Measurements from ENCODE around the gene SLC24A2. TPM values are rescaled to one million over a fixed set of nuclear protein-coding genes. Genes with fewer than 3 reads are reported as not detected.

The SLC24A2 gene
- total and polyA plus RNA-seq, 2 donors (not counting 1 experiment from before 2014, with no cell fraction given), result not detected

DNA sequence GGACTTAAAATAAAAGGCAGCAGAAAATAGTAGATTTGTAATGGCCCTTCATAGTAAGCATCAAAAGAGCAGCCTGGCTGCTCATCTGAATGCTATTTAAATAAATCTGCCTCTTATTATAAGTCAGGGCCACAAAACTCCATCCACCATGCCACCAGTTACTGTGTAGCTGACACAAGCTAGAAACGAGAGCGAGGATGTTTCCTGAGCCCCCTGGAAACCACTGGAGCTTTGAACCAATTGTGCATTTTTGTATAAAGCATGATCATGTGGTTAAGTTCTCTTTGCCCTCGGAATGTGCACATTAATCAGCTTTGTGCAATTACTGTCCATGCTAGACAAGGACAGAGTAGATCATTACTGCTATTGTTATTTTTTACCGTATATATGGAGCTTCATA is 17.4 kb downstream of the SLC24A2 start:
- Histone ChIP-seq H2AFZ (ENCODE audit: insufficient read depth, low read depth, low read length, poor library complexity, severe bottlenecking) (no peak overlapping the region), H3K9me3 (ENCODE audit: control extremely low read depth in 1 of 3, control insufficient read depth in 2 of 3, insufficient read depth in 1 of 3, low read length in 2 of 3) (peaks cover 0 to 9% (median 0%) of the 10 kb centered on the region in 3 donors), H3K4me1 (ENCODE audit: control insufficient read depth in 2 of 2, insufficient read depth in 2 of 2, low read length in 2 of 2) (no peaks in the 10 kb centered on the region), H3K4me3 (ENCODE audit: control extremely low read depth in 1 of 5, extremely low read depth in 1 of 5, insufficient read depth in 1 of 5, low read depth in 2 of 5, low read length in 4 of 5) (no peak overlapping the region), H3K27ac (ENCODE audit: low read length in 2 of 2) (no peak overlapping the region), H3K4me2 (replicated peaks; ENCODE audit: low read depth, low read length, poor library complexity, severe bottlenecking) (no peak overlapping the region), H3K9ac (ENCODE audit: low read length) (no peak overlapping the region), H4K20me1 (ENCODE audit: control insufficient read depth, insufficient read depth, low read length, poor library complexity, severe bottlenecking) (no peaks in the 10 kb centered on the region), H3K27me3 (replicated peaks in 1 of 4; ENCODE audit: control extremely low read depth in 1 of 4, control insufficient read depth in 3 of 4, insufficient read depth in 4 of 4, low read length in 3 of 4) (no peaks in the 10 kb centered on the region), H3K79me2 (ENCODE audit: control insufficient read depth, insufficient read depth, low read length) (no peaks in the 10 kb centered on the region), H3K36me3 (replicated peaks in 1 of 2; ENCODE audit: control extremely low read depth in 1 of 2, control insufficient read depth in 1 of 2, extremely low read depth in 1 of 2, insufficient read depth in 2 of 2, low read length in 1 of 2) (no peaks in the 10 kb centered on the region)
- ATAC-seq (ENCODE audit: low read depth) (no peak), DNase-seq (no peak)
- H3K9me3 Mint-ChIP-seq (ENCODE audit: insufficient read depth), result no peaks in the 10 kb centered on the region
- no peaks in the 10 kb centered on the region for H3K4me1 Mint-ChIP-seq
- CTCF ChIA-PET, result no interaction called here
- H3K27me3 Mint-ChIP-seq, result no peaks in the 10 kb centered on the region
- POLR2A ChIA-PET, result no interaction called here
- no peak overlapping the region for H3K4me3 Mint-ChIP-seq
- TF ChIP-seq EZH2 (IDR thresholded peaks at IDR 0.05; ENCODE audit: borderline replicate concordance, insufficient read depth, low read depth, low read length, poor library complexity, severe bottlenecking) (no peak), CTCF (IDR thresholded peaks at IDR 0.05) (no peak)
- H3K27ac Mint-ChIP-seq, result no peak overlapping the region
- 100% methylated on average over 1 of the region's 4 CpGs for WGBS (ENCODE audit: insufficient coverage)
- intact Hi-C loops (cut with micrococcal nuclease), result no loop called here

DNA sequence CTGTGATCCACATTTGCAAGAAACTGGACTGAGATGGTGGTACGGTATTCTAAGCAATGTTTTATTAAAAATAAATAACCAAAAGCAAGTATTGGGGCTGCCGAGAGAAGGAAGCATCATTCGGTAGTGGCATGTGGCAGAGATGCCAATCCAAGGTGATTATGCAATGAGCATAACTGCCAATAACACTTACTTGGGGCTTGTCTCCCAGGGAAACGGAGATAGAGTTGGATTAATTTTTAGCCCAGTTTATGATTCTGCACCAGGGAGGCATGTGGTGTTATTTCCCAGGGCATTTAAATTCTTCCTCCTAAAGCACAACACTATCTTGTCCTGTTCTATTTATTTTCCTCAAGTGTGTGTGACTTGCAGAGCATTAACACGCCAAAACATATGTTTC is 17.9 kb downstream of the SLC24A2 start:
- H3K9me3 ChIP-seq (ENCODE audit: control extremely low read depth in 1 of 3, control insufficient read depth in 2 of 3, insufficient read depth in 1 of 3, low read length in 2 of 3), result peaks cover 0 to 10% (median 0%) of the 10 kb centered on the region in 3 donors
- no peaks in the 10 kb centered on the region for H3K9me3 Mint-ChIP-seq (ENCODE audit: insufficient read depth)
- no peak for ATAC-seq (ENCODE audit: low read depth)
- H3K27me3 Mint-ChIP-seq, result no peaks in the 10 kb centered on the region
- CTCF ChIA-PET, result no interaction called here
- H3K36me3 ChIP-seq (replicated peaks in 1 of 2; ENCODE audit: control extremely low read depth in 1 of 2, control insufficient read depth in 1 of 2, extremely low read depth in 1 of 2, insufficient read depth in 2 of 2, low read length in 1 of 2), result no peaks in the 10 kb centered on the region
- H3K27ac ChIP-seq (ENCODE audit: low read length in 2 of 2), result no peak overlapping the region
- no peak overlapping the region for H3K9ac ChIP-seq (ENCODE audit: low read length)
- intact Hi-C loops (cut with micrococcal nuclease), result no loop called here
- H3K4me2 ChIP-seq (replicated peaks; ENCODE audit: low read depth, low read length, poor library complexity, severe bottlenecking), result no peak overlapping the region
- H4K20me1 ChIP-seq (ENCODE audit: control insufficient read depth, insufficient read depth, low read length, poor library complexity, severe bottlenecking), result no peaks in the 10 kb centered on the region
- TF ChIP-seq CTCF (IDR thresholded peaks at IDR 0.05), result no peak
- no peak for TF ChIP-seq EZH2 (IDR thresholded peaks at IDR 0.05; ENCODE audit: borderline replicate concordance, insufficient read depth, low read depth, low read length, poor library complexity, severe bottlenecking)
- H3K4me3 Mint-ChIP-seq, result no peak overlapping the region
- H3K27ac Mint-ChIP-seq, result no peak overlapping the region
- H3K4me3 ChIP-seq (ENCODE audit: control extremely low read depth in 1 of 5, extremely low read depth in 1 of 5, insufficient read depth in 1 of 5, low read depth in 2 of 5, low read length in 4 of 5), result no peak overlapping the region
- no peaks in the 10 kb centered on the region for H3K79me2 ChIP-seq (ENCODE audit: control insufficient read depth, insufficient read depth, low read length)
- DNase-seq, result no peak
- POLR2A ChIA-PET, result no interaction called here
- H2AFZ ChIP-seq (ENCODE audit: insufficient read depth, low read depth, low read length, poor library complexity, severe bottlenecking), result no peak overlapping the region
- no peaks in the 10 kb centered on the region for H3K4me1 Mint-ChIP-seq
- no peaks in the 10 kb centered on the region for H3K27me3 ChIP-seq (replicated peaks in 1 of 4; ENCODE audit: control extremely low read depth in 1 of 4, control insufficient read depth in 3 of 4, insufficient read depth in 4 of 4, low read length in 3 of 4)
- no CpG with 5 or more reads among the region's 5 CpGs for WGBS (ENCODE audit: insufficient coverage)
- no peaks in the 10 kb centered on the region for H3K4me1 ChIP-seq (ENCODE audit: control insufficient read depth in 2 of 2, insufficient read depth in 2 of 2, low read length in 2 of 2)

Data from B cell (primary cell).